Lung (tissue), 12 donors: Measurements from ENCODE around the gene HECTD1. TPM values are rescaled to one million over a fixed set of nuclear protein-coding genes. Genes with fewer than 3 reads are reported as not detected.

Experiments used
- ATAC-seq: fragments of 200-7000 bp; cut with Tn5 transposase; one replicate; pipeline ENCODE4 v1.9.1; 2020; ENCODE audit warnings: moderate number of reproducible peaks; ENCODE audit not compliant: insufficient read depth, low FRiP score
- DNase-seq, 3 donors: peaks; one replicate each; pipeline ENCODE4 v3.0.0-alpha.2; 2013 to 2017
- H3K27ac ChIP-seq, 2 donors: one replicate each; pipeline ENCODE4 v1.5.1; 2013; ENCODE audit warnings: mild to moderate bottlenecking in 2 of 2, moderate library complexity in 2 of 2, control low read depth in 1 of 2, inconsistent platforms in 1 of 2, low read depth in 1 of 2, low read length in 1 of 2
- H3K27me3 ChIP-seq, 3 donors: one replicate each; pipeline ENCODE4 v1.5.1; 2013; ENCODE audit warnings: low read length in 2 of 3; ENCODE audit not compliant: control insufficient read depth in 3 of 3, insufficient read depth in 3 of 3
- H3K36me3 ChIP-seq, 4 donors: one replicate each; pipeline ENCODE4 v1.5.1; 2013; ENCODE audit warnings: low read length in 4 of 4, mild to moderate bottlenecking in 1 of 4, moderate library complexity in 1 of 4; ENCODE audit not compliant: control insufficient read depth in 4 of 4, insufficient read depth in 4 of 4
- H3K4me1 ChIP-seq, 5 donors: one replicate each; pipeline ENCODE4 v1.5.1; 2013; ENCODE audit warnings: low read length in 5 of 5, mild to moderate bottlenecking in 2 of 5, moderate library complexity in 1 of 5; ENCODE audit not compliant: control insufficient read depth in 5 of 5, insufficient read depth in 5 of 5
- H3K4me3 ChIP-seq: one replicate; pipeline ENCODE4 v1.5.1; 2013; ENCODE audit warnings: mild to moderate bottlenecking, control low read depth, moderate library complexity
- H3K9ac ChIP-seq, 2 donors: one replicate each; pipeline ENCODE4 v1.5.1; 2013; ENCODE audit warnings: low read length in 2 of 2, control low read depth in 1 of 2; ENCODE audit not compliant: insufficient read depth in 1 of 2
- H3K9me3 ChIP-seq, 4 donors: one replicate each; pipeline ENCODE4 v1.5.1; 2013; ENCODE audit warnings: low read length in 3 of 4, mild to moderate bottlenecking in 1 of 4, moderate library complexity in 1 of 4; ENCODE audit not compliant: control insufficient read depth in 4 of 4, insufficient read depth in 3 of 4
- CTCF ChIP-seq: IDR thresholded peaks from 2 replicates; pipeline ENCODE4 v1.5.1; 2012; ENCODE audit warnings: mild to moderate bottlenecking; ENCODE audit errors: control extremely low read depth, extremely low read depth
- WGBS, 2 donors: extraction: QIAGEN DNeasy Blood & Tissue Kit; methylation state at CpG; one replicate each; pipeline ENCODE4 v1.1.7; 2013; 5-methylcytosine and 5-hydroxymethylcytosine counted together
- polyA plus RNA-seq, 2 donors: library from polyadenylated mRNA; stranded (reverse); fragments of 200-250 nt; gene quantifications; one replicate each; pipeline ENCODE4 v1.2.1, GENCODE V29; 2013
- total RNA-seq, 2 donors: library from RNA; depleted of rRNA in 1 of 2; stranded (reverse); fragments of >200 nt in 1 of 2; gene quantifications; one replicate each; pipeline ENCODE4 v1.2.1, GENCODE V29; 2014 to 2021
- donor health status: control.
- donor health status: control.
- donor health status: Bipolar disorder and iron deficiency.
- donor health status: healthy.
- donor health status: DM: yes; HTN: yes; CAD: no.

Gene HECTD1
- total and polyA plus RNA-seq, 4 donors, result 44.8 to 399 (median 97.9) TPM

GRCh38 chr14:31075144-31075543, 132.4 kb downstream of the HECTD1 start:
- no peak for DNase-seq
- Histone ChIP-seq H3K27ac (no peak overlapping the region), H3K9me3 (no peaks in the 10 kb centered on the region), H3K36me3 (peaks cover 0 to 9% (median 4%) of the 10 kb centered on the region in 4 donors), H3K4me1 (no peaks in the 10 kb centered on the region), H3K9ac (no peak overlapping the region), H3K27me3 (no peaks in the 10 kb centered on the region), H3K4me3 (no peak overlapping the region)
- WGBS, 2 donors, result 93% methylated on average over 2 of the region's 2 CpGs
- TF ChIP-seq CTCF, result no peak
- no peak for ATAC-seq

GRCh38 chr14:31071151-31071550, 136.4 kb downstream of the HECTD1 start:
- H3K27me3 ChIP-seq, result no peaks in the 10 kb centered on the region
- WGBS, 2 donors, result 96 to 97% methylated on average over 2 of the region's 2 CpGs

DNA sequence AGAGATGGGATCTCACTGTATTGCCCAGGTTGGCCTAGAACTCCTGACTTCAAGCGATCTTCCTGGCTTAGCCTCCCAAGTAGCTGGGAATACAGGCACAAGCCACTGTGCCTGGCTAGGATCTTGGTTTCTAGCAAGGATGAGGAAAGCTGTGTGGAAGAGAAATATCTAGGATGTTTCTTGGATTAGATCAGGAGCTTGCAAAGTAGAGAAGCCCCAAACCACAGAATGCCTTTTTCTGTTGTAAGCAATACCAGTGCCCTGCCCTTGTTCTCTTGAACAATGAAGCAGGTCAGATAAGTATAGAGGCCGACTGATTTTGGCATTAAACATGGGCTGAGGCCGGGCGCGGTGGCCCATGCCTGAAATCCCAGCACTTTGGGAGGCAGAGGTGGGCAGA, 137.2 kb downstream of the HECTD1 start:
- Histone ChIP-seq H3K9me3 (no peaks in the 10 kb centered on the region), H3K4me1 (no peaks in the 10 kb centered on the region), H3K9ac (no peak overlapping the region), H3K27ac (no peak overlapping the region), H3K36me3 (peaks cover 0 to 7% (median 5%) of the 10 kb centered on the region in 4 donors), H3K4me3 (no peak overlapping the region), H3K27me3 (no peaks in the 10 kb centered on the region)
- WGBS, 2 donors, result 92 to 97% methylated on average over 5 of the region's 5 CpGs
- no peak for DNase-seq
- no peak for TF ChIP-seq CTCF
- no peak for ATAC-seq

More at GRCh38 chr14:31071151-31071550, 136.4 kb downstream of the HECTD1 start:
- H3K9ac ChIP-seq, result no peak overlapping the region
- no peak overlapping the region for H3K27ac ChIP-seq
- no peak overlapping the region for H3K4me3 ChIP-seq
- DNase-seq (no peak), ATAC-seq (no peak)
- no peaks in the 10 kb centered on the region for H3K4me1 ChIP-seq
- TF ChIP-seq CTCF, result no peak
- H3K36me3 ChIP-seq, result peaks cover 0 to 9% (median 5%) of the 10 kb centered on the region in 4 donors
- H3K9me3 ChIP-seq, result no peaks in the 10 kb centered on the region

DNA sequence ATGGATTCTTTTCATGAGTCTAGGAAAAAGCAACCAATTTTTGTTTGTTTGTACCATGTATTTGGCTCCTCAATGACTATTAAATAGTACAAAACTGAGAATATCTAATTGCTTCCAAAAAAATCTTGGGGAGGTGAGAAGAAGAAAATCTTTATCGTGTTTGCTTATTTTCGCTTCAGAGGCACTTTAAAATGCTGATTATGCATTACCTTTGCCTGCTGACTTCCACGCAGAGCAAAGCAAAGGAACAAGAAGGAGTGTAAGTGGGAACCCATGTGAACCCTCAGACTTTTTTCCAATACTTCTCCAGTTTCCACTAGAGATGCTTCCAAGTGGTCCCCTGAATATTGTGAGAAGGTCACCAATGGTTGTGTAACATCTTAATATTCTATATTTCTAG, 138.2 kb downstream of the HECTD1 start:
- H3K27me3 ChIP-seq, result no peaks in the 10 kb centered on the region
- no peak overlapping the region for H3K27ac ChIP-seq
- H3K4me1 ChIP-seq, result no peaks in the 10 kb centered on the region
- 82 to 94% methylated on average over 3 of the region's 3 CpGs for WGBS, 2 donors
- TF ChIP-seq CTCF, result no peak
- peaks cover 0 to 4% (median 2%) of the 10 kb centered on the region in 4 donors for H3K36me3 ChIP-seq
- ATAC-seq, result no peak
- H3K9me3 ChIP-seq, result no peaks in the 10 kb centered on the region
- no peak for DNase-seq
- no peak overlapping the region for H3K4me3 ChIP-seq
- H3K9ac ChIP-seq, result no peak overlapping the region
